LNCaP clone FGC (cell line): ENCODE data around the gene LARP4B.

Experiments
- DNase-seq: peaks from one replicate; pipeline ENCODE4 v3.0.0-alpha.2; 2011; ENCODE audit warnings: low read depth
- H3K4me3 ChIP-seq: 2 replicates; pipeline ENCODE4 v1.5.1; 2011; ENCODE audit warnings: mild to moderate bottlenecking, low read depth, low read length, control low read depth
- TF ChIP-seq, protein P1 (sequence below): IDR thresholded peaks from 2 replicates; pipeline ENCODE4 v1.5.1; 2012; ENCODE audit warnings: mild to moderate bottlenecking; ENCODE audit not compliant: control insufficient read depth, insufficient read depth; ENCODE audit errors: extremely low read depth

Gene LARP4B

DNA sequence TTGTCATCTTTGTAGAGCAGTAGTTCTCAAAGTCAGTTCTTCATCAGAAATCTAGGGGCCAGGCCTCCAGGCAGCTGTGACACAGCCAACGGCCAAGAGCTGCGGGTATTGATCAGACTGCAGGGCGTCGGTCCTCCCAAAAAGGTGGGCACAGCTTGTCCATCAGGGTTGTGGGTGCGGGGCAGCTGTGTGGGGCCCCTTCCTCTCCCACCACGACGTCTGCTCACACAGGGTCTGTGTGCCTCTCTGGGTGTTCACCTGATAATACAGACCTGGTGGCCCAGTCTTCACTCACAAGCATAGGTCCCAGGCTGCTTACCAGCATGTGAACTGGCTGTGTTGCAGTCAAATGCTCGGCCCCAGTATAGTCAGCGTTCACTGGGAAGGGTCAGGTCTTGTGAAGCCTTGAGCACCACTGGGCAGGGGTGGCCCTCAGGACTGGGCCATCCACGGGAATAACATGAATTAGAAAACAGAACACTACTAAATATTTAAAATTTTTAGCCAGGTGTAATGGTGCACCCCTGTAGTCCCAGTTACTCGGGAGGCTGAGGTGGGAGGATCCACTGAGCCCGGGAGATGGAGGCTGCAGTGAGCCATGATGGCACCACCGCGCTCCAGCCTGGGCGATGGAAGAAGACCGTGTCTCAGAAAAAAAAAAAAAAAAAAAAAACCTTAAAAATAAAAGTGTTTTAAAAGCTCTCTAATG is 139.3 kb downstream of the LARP4B start:
- TF ChIP-seq, protein P1, sequence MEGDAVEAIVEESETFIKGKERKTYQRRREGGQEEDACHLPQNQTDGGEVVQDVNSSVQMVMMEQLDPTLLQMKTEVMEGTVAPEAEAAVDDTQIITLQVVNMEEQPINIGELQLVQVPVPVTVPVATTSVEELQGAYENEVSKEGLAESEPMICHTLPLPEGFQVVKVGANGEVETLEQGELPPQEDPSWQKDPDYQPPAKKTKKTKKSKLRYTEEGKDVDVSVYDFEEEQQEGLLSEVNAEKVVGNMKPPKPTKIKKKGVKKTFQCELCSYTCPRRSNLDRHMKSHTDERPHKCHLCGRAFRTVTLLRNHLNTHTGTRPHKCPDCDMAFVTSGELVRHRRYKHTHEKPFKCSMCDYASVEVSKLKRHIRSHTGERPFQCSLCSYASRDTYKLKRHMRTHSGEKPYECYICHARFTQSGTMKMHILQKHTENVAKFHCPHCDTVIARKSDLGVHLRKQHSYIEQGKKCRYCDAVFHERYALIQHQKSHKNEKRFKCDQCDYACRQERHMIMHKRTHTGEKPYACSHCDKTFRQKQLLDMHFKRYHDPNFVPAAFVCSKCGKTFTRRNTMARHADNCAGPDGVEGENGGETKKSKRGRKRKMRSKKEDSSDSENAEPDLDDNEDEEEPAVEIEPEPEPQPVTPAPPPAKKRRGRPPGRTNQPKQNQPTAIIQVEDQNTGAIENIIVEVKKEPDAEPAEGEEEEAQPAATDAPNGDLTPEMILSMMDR, result no peak
- DNase-seq, result no peak
- no peak overlapping the region for H3K4me3 ChIP-seq

DNA sequence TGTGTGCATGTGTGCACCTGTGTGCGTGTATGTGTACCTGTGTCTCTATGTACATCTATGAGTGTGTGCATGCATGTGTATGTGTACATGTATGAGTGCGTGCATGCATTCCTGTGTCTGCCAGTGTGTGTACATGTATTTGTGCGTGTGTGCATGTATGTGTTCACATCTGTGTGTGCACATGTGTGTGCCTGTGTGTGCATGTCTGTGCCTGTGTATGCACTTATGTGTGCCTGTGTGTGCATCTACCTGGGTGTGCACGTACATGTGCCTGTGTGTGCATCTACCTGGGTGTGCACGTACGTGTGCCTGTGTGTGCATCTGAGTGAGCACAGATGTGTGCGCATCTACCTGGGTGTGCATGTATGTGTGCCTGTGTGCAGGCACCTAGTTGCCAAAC is 139.9 kb downstream of the LARP4B start:
- no peak for DNase-seq
- TF ChIP-seq, protein P1, result no peak
- H3K4me3 ChIP-seq, result no peak overlapping the region

DNA sequence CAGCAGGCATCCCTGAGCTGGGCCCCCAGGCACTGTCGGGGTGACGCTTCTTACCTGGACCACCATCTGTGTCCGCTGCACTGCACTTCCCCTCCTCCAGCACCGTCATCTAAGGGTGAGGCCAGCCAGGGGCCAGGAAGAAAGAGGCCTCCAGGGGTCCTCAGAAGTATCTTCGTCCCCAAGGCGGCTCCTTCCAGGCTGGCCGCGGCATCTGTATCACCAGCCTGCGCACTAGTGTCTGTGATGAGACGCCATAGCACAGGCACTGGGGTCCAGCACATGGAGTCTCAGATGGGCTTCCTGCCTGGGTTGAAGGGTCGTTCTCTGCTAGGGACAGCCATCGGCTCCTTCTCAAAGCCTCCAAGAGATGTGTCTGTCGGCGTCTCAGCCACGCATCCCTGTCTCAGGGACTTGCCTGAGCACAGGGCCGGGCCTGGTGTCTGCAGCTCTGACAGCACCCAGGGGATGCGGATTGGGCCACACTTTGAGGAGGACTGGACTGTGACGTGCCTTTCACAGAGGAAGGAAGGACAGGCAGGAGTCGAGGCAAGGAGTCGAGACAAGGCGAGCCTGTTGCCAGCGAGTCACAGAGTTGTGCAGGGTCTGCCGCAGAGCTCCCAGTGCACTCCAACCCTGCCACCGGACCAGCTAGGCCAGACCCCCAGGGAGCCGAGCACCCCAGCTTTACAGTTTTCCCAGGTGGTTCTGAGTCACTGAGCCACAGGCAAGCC is 140.5 kb downstream of the LARP4B start:
- TF ChIP-seq, protein P1, result no peak
- no peak overlapping the region for H3K4me3 ChIP-seq
- no peak for DNase-seq

DNA sequence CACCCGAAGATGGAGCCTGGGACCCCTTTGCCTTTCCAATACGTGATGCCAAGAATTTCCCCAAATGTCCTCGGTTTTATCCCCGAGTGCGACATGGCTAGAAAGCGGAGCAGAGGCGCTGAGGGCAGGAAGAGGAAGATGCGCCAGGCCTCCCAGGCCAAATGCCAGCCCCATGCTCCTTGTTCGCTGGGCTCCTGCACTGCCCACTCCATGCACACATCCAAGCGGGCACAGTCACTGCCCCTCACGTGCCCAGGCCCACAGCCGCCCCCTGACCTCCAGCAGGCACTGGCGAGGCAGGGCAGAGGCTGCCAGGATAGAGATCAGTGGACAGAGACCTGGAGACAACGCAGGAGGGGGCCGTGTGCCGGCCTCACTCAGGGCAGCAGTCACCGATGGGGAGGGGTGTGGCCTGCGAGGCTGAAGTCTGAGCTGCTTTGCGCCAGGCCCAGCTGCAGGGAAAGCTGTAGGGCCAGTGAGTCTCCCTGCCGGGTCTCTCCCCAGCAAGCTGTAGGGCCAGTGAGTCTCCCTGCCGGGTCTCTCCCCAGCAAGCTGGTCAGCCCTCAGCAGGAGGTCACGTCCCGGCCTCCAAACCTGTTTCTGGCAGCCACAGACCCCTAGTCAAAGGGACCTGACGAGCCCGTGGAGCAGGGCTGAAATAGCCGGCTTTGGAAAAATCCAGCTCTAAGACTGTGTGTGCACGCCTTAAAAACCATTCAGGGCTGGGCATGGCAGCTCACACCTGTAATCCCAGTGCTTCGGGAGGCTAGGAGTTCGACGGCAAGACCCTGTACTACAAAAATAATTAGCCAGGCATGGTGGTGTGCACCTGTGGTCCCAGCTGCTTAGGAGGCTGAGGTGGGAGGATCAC is 141.4 kb downstream of the LARP4B start:
- no peak overlapping the region for H3K4me3 ChIP-seq
- no peak for DNase-seq
- TF ChIP-seq, protein P1, result no peak

DNA sequence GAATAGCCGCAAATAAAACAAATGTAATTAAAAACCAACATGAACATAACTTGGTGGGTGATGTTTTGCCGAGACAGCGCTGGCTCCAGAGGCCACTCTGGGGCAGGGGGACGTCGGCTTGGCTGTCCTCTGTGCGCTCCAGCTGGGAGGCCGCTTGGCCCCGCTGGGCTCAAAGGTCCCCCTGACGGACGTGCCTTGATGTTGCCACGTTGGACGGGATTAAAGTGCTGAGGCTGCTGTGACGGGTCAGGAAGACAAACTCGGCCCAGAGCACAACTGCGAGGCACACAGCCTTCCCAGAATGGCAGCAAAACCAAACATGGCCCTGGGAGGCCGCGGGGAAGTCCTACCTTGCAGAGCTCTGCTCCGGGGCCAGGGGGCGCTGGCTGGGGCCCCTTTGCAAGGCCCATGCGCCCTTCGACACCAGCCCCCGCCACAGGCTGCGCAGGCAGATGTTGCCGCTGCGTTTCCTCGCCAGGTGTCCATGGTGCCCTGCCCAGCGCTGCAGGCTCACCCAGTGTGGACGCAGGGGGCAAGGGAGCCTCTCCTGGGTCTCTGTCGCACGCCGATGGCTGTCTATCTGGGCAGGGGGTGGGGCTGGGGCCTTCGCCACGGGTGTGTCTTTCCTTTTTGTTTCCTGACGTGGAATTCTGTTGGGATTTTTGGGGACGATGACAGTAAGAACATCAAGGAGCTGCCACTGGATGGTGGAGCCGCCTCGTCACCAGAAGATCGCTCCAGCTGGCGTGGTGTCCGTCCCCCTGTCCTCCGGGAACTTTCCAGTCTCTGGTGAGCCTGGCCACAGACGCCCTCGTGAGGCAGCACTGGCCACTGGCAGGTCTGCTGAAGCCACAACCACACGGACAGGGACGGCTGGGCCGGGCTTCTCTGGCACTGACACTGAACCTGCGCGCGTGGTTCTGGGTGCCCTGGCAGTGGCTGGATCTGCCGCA is 142.4 kb downstream of the LARP4B start:
- no peak overlapping the region for H3K4me3 ChIP-seq
- peak; percentile 31 for DNase-seq
- TF ChIP-seq, protein P1, result peak; percentile 90
